ENCODE data around the gene INO80.

The INO80 gene

DNA sequence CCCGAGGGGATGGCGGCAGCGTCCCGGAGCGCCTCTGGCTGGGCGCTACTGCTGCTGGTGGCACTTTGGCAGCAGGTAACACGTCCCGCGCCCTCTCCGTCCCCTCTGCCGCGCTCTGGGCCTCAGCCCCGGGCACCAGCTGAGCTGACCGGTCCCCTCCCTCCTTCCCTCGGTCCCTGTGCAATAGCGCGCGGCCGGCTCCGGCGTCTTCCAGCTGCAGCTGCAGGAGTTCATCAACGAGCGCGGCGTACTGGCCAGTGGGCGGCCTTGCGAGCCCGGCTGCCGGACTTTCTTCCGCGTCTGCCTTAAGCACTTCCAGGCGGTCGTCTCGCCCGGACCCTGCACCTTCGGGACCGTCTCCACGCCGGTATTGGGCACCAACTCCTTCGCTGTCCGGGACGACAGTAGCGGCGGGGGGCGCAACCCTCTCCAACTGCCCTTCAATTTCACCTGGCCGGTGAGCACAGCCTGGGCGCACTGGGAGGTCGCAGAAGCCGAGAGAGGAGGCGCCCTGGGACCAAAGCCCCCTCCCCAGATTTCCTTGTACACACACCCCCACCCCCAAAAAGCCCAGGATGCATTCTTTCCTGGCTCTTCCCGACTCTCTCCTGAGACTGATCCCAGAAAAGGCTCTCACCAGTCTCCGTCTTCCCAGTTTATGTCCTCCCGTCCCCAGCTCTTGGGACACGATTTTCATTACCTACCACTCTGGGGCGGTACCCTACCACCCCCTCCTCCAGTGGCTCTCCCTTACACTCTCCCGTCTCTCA, 186.2 kb downstream of the INO80 start:
- peak; percentile 36 for DNase-seq (ENCODE audit: low spot score)
